ENCODE measurements around the gene VWF.

Gene VWF

DNA sequence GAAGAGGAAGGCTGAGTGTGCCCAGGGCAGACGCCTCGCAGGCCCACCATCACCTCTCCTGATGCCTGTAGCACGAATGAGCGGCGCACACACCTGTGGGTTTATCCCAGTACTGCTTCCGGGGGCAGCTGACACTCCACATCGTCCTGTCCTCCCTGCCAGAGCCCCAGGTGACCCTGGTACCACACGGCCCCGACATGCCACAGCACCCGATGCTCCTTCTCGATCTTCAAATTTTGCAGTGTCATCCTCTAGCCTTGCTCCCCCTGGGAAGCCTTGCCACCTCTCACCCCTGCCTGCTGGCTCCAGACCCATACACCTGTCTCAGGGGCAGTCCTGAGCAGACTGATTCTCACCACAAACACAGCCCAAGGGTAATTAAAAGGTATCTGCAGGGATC, 220.0 kb downstream of the VWF start:
- DNase-seq = no peak

DNA sequence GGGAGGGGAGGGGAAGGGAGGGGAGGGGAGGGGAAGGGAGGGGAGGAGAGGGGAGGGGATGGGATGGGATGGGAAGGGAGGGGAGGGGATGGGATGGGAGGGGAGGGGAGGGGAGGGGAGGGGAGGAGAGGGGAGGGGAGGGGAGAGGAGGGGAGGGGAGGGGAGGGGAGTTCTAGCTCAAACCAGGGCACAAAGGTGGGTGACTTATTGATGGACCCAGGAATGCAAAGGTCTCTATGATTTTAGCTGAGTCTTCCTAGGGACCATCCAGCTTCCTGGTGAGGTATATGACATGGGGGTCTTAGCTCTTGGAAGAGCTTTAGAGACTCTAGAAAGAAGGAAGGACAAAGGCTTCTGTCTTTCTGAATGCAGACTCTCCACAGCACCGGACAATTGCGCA, 221.7 kb downstream of the VWF start:
- DNase-seq = no peak

DNA sequence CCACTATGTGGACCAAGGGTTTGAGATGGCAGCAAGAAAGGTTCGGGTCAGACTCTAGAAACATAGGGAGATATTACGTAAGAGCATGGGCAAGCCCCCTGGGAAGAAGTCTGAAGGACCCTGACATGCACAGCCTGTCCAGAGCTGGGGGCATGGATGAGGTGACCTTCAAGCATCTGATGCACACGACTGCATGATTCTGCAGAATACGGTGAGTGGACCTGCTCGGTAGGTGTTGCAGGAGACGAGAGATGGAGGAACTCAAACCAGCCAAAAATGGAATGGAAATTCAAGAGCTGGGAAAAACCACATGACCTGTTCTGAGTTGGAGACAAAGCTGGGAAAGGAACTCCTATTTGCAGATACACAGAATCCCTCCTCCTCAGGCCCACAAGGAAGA, 223.1 kb downstream of the VWF start:
- no peak for DNase-seq

DNA sequence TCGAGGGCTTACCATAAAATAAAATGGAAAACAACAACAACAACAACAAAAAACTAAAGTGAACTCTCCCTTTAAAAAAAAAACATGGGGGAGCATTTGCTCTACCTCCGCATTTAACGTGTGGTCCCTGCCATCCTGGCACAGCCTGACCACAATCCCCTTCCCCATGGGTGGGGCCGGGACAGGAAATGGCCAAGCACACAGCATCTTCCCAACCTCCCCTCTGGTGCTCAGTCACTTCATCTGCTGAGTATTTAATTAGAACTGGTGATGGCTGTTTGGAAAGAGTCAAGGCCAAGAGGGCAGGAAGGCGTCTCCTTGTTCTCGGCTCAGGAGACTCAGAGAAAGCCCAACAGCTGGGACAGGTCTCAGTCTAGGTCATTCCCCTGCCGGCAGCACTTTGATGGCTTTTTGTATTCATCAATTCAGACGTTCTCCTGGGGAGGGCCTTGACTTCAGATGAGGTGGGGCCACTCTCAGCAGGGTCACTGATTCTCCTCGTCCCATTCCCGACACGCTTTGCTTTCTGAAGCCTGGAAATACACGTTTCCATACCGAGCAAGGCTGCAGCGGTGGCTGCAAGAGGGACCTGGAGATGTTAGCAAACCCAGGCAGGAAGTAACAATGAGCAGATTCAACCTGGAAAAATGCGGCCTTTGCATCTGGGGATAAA, 223.8 kb downstream of the VWF start:
- DNase-seq = no peak

DNA sequence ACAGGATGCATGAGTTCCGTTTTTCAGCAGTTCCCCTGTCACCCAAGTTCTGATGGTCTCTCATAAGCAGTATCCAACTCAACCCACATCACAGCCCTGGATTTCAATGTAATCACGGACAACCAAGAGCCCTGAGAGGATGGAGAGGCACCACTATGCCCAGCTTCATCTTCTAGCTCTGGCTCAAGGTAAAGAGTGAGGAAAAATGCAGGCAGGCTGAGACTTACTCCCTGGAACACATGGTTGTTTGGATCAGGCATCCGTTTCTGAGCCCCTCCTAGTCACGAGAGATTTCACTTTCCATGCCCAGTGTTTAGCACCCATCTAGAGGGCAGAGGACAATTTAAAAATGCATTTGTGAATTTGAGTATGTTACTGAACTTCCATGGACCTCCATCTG, 224.4 kb downstream of the VWF start:
- no peak for DNase-seq

DNA sequence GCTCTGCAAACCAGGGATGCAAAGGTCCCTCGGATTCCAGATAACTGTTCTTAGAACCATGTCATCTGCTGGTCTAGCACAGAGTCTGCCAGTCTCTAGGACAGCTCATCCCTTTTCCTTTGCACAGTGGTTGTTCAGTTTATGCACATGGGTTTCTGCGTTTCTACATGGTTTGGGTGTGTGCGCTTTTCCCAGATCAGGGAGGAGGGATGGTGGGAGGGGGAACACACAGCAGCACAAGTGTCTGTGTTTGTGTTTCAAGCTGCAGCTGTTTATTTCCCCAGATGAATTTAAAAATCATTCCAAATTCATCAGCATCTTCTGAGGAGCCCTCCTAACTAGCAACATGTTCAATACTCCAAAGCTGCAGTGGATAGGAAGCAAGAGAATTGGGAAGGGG, 224.8 kb downstream of the VWF start:
- no peak for DNase-seq

DNA sequence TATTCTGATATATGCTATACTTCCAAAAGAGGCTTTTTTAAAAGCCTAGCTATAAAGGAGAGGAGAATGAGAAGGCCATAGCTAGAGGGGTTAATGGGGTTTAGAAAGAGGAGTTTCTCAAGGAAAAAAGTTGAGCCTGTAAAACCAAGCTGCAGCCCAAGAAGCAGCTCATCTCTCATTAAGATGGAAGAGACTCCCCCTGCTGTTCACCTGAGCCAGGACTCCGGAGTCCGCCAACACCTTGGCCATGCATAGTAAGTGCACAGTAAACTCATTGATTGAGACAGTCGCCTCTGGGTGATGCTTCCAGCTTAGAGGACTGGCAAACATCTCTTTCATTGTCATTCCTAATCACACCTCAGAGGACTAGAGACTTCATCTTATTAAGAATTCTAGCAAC, 225.6 kb downstream of the VWF start:
- DNase-seq = no peak

Data from CD4-positive, alpha-beta T cell treated with Interleukin-4 for 4 hours (primary cell).